Endothelial cell (in vitro differentiated cells): ENCODE data around the gene ROCK2. TPM values are rescaled to one million over a fixed set of nuclear protein-coding genes. Genes with fewer than 3 reads are reported as not detected.

ENCODE experiments used
- DNase-seq: peaks from one replicate; pipeline ENCODE4 v3.0.0; 2021; ENCODE audit warnings: low spot score
- H3K27ac Mint-ChIP-seq: one replicate; pipeline ENCODE4 v1.8.0; 2021; ENCODE audit warnings: mixed read lengths, inconsistent platforms; ENCODE audit not compliant: unreplicated experiment
- H3K27me3 Mint-ChIP-seq: one replicate; pipeline ENCODE4 v1.8.0; 2021; ENCODE audit warnings: mild to moderate bottlenecking, moderate library complexity, mixed read lengths, inconsistent platforms; ENCODE audit not compliant: unreplicated experiment
- H3K36me3 Mint-ChIP-seq: one replicate; pipeline ENCODE4 v1.8.0; 2021; ENCODE audit warnings: mild to moderate bottlenecking, low read depth, mixed read lengths, inconsistent platforms; ENCODE audit not compliant: unreplicated experiment
- H3K4me1 Mint-ChIP-seq: one replicate; pipeline ENCODE4 v1.8.0; 2021; ENCODE audit warnings: mild to moderate bottlenecking, mixed read lengths, inconsistent platforms; ENCODE audit not compliant: unreplicated experiment
- H3K4me3 Mint-ChIP-seq: one replicate; pipeline ENCODE4 v1.8.0; 2021; ENCODE audit warnings: mild to moderate bottlenecking, mixed read lengths, inconsistent platforms; ENCODE audit not compliant: unreplicated experiment
- H3K9me3 Mint-ChIP-seq: one replicate; pipeline ENCODE4 v1.8.0; 2021; ENCODE audit warnings: mixed read lengths, inconsistent platforms; ENCODE audit not compliant: unreplicated experiment
- CTCF ChIP-seq: fragments of 200-600 bp; sonication (generic); IDR thresholded peaks from one replicate; pipeline ENCODE4 v1.5.0; 2021; ENCODE audit warnings: antibody characterized with exemption; ENCODE audit not compliant: unreplicated experiment
- total RNA-seq: library from RNA; stranded (reverse); fragmentation: NEBNext Ultra II Directional; extraction: Animal tissue kit (Norgen Biotek cat#: 25700); gene quantifications from one replicate; pipeline ENCODE4 v1.2.1, GENCODE V29; 2021; ENCODE audit not compliant: unreplicated experiment

The ROCK2 gene
- total RNA-seq, 1 donor from 2014 or later: 52.8 TPM

- DNase-seq: no peak
- H3K27ac Mint-ChIP-seq: no peak overlapping the region
Measured at GRCh38 chr2:11203480-11203879, 141.0 kb downstream of the ROCK2 start.

GRCh38 chr2:11201969-11202368 lies 142.5 kb downstream of the ROCK2 start:
- Mint-ChIP-seq H3K4me3 (no peak overlapping the region), H3K27ac (no peak overlapping the region)

More at GRCh38 chr2:11203480-11203879, 141.0 kb downstream of the ROCK2 start:
- Mint-ChIP-seq H3K4me1 (peaks cover 2% of the 10 kb centered on the region), H3K4me3 (no peak overlapping the region), H3K9me3 (no peaks in the 10 kb centered on the region), H3K27me3 (no peaks in the 10 kb centered on the region), H3K36me3 (peaks cover 20% of the 10 kb centered on the region)
- no peak for TF ChIP-seq CTCF

GRCh38 chr2:11200651-11201050 lies 143.8 kb downstream of the ROCK2 start:
- no peaks in the 10 kb centered on the region for H3K27me3 Mint-ChIP-seq
- TF ChIP-seq CTCF: no peak
- DNase-seq: no peak
- peaks cover 2% of the 10 kb centered on the region for H3K4me1 Mint-ChIP-seq
- H3K4me3 Mint-ChIP-seq: no peak overlapping the region
- H3K36me3 Mint-ChIP-seq: peaks cover 19% of the 10 kb centered on the region
- no peak overlapping the region for H3K27ac Mint-ChIP-seq
- no peaks in the 10 kb centered on the region for H3K9me3 Mint-ChIP-seq

More at GRCh38 chr2:11201969-11202368, 142.5 kb downstream of the ROCK2 start:
- Mint-ChIP-seq H3K36me3 (peaks cover 20% of the 10 kb centered on the region), H3K4me1 (peaks cover 2% of the 10 kb centered on the region), H3K27me3 (no peaks in the 10 kb centered on the region), H3K9me3 (no peaks in the 10 kb centered on the region)
- no peak for DNase-seq
- no peak for TF ChIP-seq CTCF

GRCh38 chr2:11196246-11196645 lies 148.2 kb downstream of the ROCK2 start:
- TF ChIP-seq CTCF: no peak
- H3K27ac Mint-ChIP-seq: no peak overlapping the region
- H3K4me1 Mint-ChIP-seq: no peaks in the 10 kb centered on the region
- H3K36me3 Mint-ChIP-seq: peaks cover 14% of the 10 kb centered on the region
- DNase-seq: no peak
- no peak overlapping the region for H3K4me3 Mint-ChIP-seq
- H3K9me3 Mint-ChIP-seq: no peaks in the 10 kb centered on the region
- no peaks in the 10 kb centered on the region for H3K27me3 Mint-ChIP-seq

- no peak overlapping the region for H3K27ac Mint-ChIP-seq
- H3K27me3 Mint-ChIP-seq: peaks cover 2% of the 10 kb centered on the region
- DNase-seq: no peak
- no peak for TF ChIP-seq CTCF
- H3K4me1 Mint-ChIP-seq: no peaks in the 10 kb centered on the region
- peaks cover 16% of the 10 kb centered on the region for H3K36me3 Mint-ChIP-seq
- no peaks in the 10 kb centered on the region for H3K9me3 Mint-ChIP-seq
- H3K4me3 Mint-ChIP-seq: no peak overlapping the region
Measured at GRCh38 chr2:11187731-11188130, 156.7 kb downstream of the ROCK2 start.
